ENCODE data around the gene MLF2. TPM values are rescaled to one million over a fixed set of nuclear protein-coding genes. Genes with fewer than 3 reads are reported as not detected.

MLF2 gene
- total RNA-seq, 1 donor from 2014 or later = 156 TPM

GRCh38 chr12:6768437-6768914 is 15.5 kb upstream of the MLF2 start:
- ATAC-seq (no peak), DNase-seq (ENCODE audit: missing footprints) (no peak)
- intact Hi-C loops (cut with DNase I) = no loop called here

- intact Hi-C loops (cut with DNase I) = no loop called here
- no peak for DNase-seq (ENCODE audit: missing footprints)
- ATAC-seq = no peak
Observed at GRCh38 chr12:6767353-6768319, 14.7 kb upstream of the MLF2 start.

- intact Hi-C loops (cut with DNase I) = loop anchor here (1.0 kb wide), 1 partner anchor 13 kb away; the partner anchor contains the start of gene MLF2
Observed at GRCh38 chr12:6766651-6767349, 13.9 kb upstream of the MLF2 start.

GRCh38 chr12:6765634-6766581 is 13.0 kb upstream of the MLF2 start, which contains the start of gene PTMS:
Gene PTMS, plus strand, starts transcription at chr12:6766363. Its CDS starts 343 bp downstream, at chr12:6766706.
- peak; percentile 89 for DNase-seq (ENCODE audit: missing footprints)
- ATAC-seq = peak; percentile 64
- intact Hi-C loops (cut with DNase I) = loop anchor here (1.0 kb wide), 1 partner anchor 13 kb away; the partner anchor contains the start of gene MLF2

More at GRCh38 chr12:6766651-6767349, 13.9 kb upstream of the MLF2 start:
- DNase-seq (ENCODE audit: missing footprints) (peak; percentile 91), ATAC-seq (peak; percentile 46)

DNA sequence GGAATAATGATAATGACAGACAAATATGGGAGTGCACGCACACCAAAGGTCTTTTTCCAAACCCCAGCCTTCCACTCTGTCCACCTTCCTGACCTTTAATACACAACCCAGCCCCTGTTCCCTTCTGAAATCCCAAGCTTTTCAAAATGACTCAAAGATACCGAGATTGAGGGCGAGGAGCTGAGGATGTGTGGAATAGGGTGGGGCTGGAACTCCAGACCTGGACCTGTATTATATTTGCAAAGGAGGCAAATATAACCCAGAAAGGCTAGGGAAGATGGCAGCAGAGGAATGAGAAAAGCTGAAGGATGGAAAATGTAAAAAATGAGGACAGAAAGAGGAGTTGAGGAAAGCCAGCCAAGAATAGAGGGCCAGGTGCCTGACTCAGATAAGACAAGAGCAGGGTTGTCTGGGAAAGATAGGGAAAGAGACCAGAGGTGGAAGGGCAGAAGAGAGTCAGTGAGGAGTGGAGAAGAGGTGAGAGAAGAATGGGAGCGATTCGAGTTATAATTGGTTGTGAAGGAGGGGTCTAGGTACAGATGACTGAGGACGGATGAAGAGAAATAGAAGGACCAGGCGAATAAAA is 12.2 kb upstream of the MLF2 start:
- intact Hi-C loops (cut with DNase I) = no loop called here
- no peak for DNase-seq (ENCODE audit: missing footprints)
- ATAC-seq = no peak

DNA sequence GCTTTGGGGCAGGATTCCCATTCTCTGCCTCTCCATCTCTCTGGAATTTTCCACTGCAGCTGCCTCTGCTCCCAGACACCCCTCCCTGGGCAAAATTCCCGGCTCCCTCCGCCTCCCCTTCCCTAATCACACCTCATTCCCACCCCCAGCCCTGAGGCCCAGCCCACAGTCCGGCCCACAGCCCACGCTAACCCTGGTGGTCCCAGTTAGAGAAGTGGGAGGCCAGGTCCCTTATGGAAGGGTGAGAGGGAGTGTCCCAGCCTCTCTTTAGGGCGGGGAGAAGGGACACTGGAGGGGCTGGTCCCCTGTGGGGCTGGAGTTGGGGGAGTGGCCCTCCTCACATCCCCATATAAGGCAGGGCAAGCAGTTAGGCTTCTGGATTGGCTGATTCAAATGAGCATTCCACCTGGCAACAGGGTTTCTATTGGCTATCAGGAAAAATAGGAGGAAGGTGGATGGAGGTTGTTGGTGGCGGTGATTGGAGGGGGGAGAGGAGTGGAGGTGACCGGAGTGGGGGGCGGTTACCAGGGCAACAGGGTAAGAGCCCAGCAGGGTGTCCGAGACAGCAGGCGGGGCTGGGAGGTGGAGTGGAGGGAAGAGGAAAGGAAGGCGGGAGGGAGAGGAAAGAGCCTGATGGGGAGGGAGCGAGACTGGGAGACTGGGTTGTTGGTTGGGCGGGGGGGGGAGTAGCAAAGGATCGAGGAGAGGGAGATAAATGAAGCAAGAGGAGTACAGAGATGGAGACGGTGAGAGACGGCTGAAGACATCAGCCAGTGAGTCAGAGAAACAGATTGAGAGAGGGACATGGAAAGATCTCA is 11.3 kb upstream of the MLF2 start:
- intact Hi-C loops (cut with DNase I) = no loop called here
- DNase-seq (ENCODE audit: missing footprints) = peak; percentile 96
- peak; percentile 88 for ATAC-seq

- intact Hi-C loops (cut with DNase I) = no loop called here
- no peak for DNase-seq (ENCODE audit: missing footprints)
- ATAC-seq = no peak
Observed at GRCh38 chr12:6763380-6763779, 10.4 kb upstream of the MLF2 start.

DNA sequence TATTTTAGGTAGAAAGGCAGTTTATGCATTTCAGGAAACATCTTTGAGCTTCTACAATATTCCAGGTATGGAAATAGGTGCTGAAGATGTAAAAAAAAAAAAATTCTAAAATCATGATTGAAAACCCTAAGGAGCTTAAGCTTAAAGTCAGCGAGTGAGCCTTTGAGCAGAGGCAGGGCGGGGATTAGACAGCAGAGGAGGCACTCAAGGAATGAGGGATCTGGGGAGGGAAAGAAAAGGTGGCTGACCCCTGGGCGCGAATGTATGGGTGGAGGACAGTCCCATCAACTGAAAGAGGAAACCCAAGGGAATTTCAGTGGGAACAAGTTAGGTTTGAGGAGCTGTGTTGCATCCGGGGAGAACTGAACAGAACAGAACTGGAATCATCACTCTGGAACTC is 6.8 kb upstream of the MLF2 start:
- intact Hi-C loops (cut with DNase I) = no loop called here
- ATAC-seq = no peak
- no peak for DNase-seq (ENCODE audit: missing footprints)

DNA sequence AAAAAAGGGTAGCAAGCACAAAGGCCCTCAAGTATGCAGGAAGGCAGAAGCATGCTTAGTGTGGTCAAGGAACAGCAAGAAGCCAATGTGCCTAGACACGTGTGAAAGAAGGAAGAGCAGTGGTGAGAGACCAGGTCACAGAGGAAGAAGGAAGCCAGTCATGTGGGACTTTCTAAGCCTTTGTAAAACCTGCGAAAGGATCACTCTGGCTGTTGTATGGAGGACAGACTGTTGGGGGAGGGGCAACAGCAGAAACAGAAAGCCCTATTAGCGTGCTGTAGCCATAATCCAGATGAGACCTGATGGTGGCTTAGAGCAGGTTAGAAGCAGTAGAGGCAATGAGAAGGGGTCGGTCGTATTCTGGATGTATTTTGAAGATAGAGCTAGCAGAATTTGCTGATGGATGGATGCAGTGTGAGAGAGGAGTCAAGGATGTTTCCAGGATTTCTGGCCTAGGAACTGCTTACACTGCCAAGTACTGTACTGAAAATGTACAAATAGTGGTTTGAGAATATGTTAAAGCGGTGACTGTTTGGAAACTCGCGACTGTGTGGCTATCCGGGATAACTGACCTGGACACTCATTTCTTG is 5.7 kb upstream of the MLF2 start:
- ATAC-seq (no peak), DNase-seq (ENCODE audit: missing footprints) (no peak)
- intact Hi-C loops (cut with DNase I) = no loop called here

GRCh38 chr12:6757028-6757690 is 4.2 kb upstream of the MLF2 start:
- ATAC-seq (no peak), DNase-seq (ENCODE audit: missing footprints) (no peak)
- intact Hi-C loops (cut with DNase I) = no loop called here

- no peak for ATAC-seq
- intact Hi-C loops (cut with DNase I) = no loop called here
Observed at GRCh38 chr12:6754411-6754810, 1.5 kb upstream of the MLF2 start.

GRCh38 chr12:6753772-6754356 is 923 bp upstream of the MLF2 start:
- ATAC-seq (no peak), DNase-seq (ENCODE audit: missing footprints) (no peak)

More at GRCh38 chr12:6754411-6754810, 1.5 kb upstream of the MLF2 start:
- DNase-seq (ENCODE audit: missing footprints) = no peak

DNA sequence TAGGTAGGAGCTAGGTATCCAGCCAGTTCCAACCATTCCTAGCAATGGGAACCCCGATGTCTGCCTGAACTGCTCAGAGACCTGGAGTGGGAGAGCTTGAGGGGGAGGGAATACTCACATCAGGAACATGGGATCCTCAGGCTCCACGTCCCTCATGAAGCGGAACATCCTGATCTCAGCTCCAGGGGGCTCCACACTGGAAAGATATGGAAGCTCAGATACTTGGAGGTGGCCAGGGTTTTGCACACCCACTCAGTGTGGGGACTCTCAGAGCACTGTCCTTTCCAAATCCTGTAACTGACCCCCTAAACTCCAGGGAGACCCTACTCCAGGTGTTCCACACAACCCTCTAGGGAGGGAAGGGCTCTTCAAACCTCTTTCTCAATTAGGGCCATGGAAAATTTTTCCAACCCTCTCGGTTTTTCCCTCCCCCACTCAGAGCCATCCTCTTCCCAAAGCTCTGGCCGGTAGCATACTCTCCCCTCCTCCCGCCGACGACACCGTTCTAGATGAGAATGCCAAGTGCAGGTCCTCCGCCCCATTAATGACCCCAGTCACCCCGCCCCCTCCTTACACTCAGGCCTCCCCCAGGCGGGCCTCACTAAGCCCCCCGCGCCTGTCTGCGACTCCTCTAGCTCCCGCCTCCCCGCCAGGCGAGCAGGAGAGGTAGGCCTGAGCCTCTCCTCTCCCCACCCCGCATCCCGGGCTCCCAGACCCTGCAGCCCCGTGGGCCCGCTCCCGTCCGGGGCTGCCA is 597 bp downstream of the MLF2 start:
- DNase-seq (ENCODE audit: missing footprints) (peak; percentile 84), ATAC-seq (no peak)
- intact Hi-C loops (cut with DNase I) = loop anchor here (2.0 kb wide), 1 partner anchor 18 kb away; no protein-coding TSS in a partner anchor

More at GRCh38 chr12:6753772-6754356, 923 bp upstream of the MLF2 start:
- intact Hi-C loops (cut with DNase I) = loop anchor here (1.0 to 2.0 kb wide), 5 partner anchors 12 to 71 kb away; partner anchors contain the start of genes PTMS and ZNF384

DNA sequence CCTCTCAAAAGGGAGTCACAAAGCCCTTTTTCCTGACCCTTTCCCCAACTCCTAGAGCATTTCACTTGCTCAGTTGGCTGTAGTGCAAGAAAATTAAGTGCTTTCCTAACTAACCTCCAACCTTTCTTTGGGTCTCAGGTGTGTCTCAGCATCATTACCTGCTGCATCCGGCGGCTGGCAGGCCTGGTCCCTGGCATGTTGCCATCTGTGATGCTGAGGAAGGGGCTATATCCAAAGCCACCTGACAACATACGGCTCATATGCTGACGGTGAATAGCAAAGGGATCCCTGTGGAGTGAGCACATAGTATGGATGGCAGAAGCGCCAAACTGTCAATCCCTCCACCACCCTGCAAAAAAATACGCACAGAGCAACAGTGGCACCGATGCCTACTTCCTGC is 1.2 kb downstream of the MLF2 start:
- no peak for DNase-seq (ENCODE audit: missing footprints)
- intact Hi-C loops (cut with DNase I) = loop anchor here (2.0 kb wide), 1 partner anchor 17 kb away; no protein-coding TSS in a partner anchor
- ATAC-seq = no peak

DNA sequence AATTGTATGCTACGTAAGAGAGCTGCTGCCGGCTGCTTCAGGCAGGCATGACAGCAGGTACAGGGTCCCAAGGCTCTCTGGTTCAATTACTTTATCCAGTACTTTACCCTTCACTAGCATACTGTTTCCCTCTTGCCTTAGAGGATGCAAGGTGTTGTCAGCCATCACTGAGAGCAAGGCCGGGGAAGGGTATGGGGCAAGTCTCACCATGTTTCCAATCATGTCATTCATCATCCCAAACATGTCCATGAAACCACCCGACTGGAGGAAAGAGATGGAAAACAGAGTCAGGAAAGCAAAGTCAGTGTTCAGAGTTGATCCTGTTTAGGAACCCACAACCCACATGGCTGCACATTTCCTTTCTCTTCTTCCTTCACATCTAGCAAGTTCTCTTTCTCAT is 2.4 kb downstream of the MLF2 start:
- DNase-seq (ENCODE audit: missing footprints) (no peak), ATAC-seq (no peak)
- intact Hi-C loops (cut with DNase I) = no loop called here
